Thymus (tissue), 11 donors: Measurements from ENCODE around the gene MRRF. TPM values are rescaled to one million over a fixed set of nuclear protein-coding genes. Genes with fewer than 3 reads are reported as not detected.

ENCODE experiments used
- DNase-seq, 9 donors: peaks; one replicate each; pipeline ENCODE4 v3.0.0-alpha.2; 2013; ENCODE audit warnings: low spot score in 9 of 9, low read depth in 6 of 9, missing footprints in 1 of 9
- H3K27ac ChIP-seq, 2 donors: one replicate each; pipeline ENCODE4 v1.5.1; 2013; ENCODE audit warnings: control low read depth in 1 of 2, low read depth in 1 of 2, low read length in 1 of 2, mild to moderate bottlenecking in 1 of 2, moderate library complexity in 1 of 2
- H3K27me3 ChIP-seq, 2 donors: one replicate each; pipeline ENCODE4 v1.5.1; 2013; ENCODE audit warnings: low read length in 1 of 2; ENCODE audit not compliant: control insufficient read depth in 2 of 2, insufficient read depth in 1 of 2
- H3K36me3 ChIP-seq, 2 donors: one replicate each; pipeline ENCODE4 v1.5.1; 2013; ENCODE audit warnings: low read length in 1 of 2, mild to moderate bottlenecking in 1 of 2, moderate library complexity in 1 of 2; ENCODE audit not compliant: control insufficient read depth in 2 of 2, insufficient read depth in 2 of 2
- H3K4me1 ChIP-seq, 2 donors: one replicate each; pipeline ENCODE4 v1.5.1; 2013; ENCODE audit warnings: low read length in 2 of 2; ENCODE audit not compliant: control insufficient read depth in 2 of 2, insufficient read depth in 2 of 2
- H3K4me3 ChIP-seq, 2 donors: one replicate each; pipeline ENCODE4 v1.5.1; 2013; ENCODE audit warnings: low read length in 2 of 2, control low read depth in 1 of 2, mild to moderate bottlenecking in 1 of 2
- H3K9me3 ChIP-seq, 2 donors: one replicate each; pipeline ENCODE4 v1.5.1; 2013; ENCODE audit warnings: low read length in 1 of 2, mild to moderate bottlenecking in 1 of 2; ENCODE audit not compliant: control insufficient read depth in 2 of 2, insufficient read depth in 1 of 2
- WGBS: extraction: QIAGEN DNeasy Blood & Tissue Kit; methylation state at CpG from one replicate; pipeline ENCODE4 v1.1.7; 2013; 5-methylcytosine and 5-hydroxymethylcytosine counted together
- polyA plus RNA-seq: library from polyadenylated mRNA; stranded (reverse); fragments of 200-250 nt; gene quantifications from one replicate; pipeline ENCODE4 v1.2.3, GENCODE V29; 2013
- total RNA-seq: library from RNA; stranded (reverse); fragments of 120-200 nt; gene quantifications from one replicate; pipeline ENCODE4 v1.2.4, GENCODE V29; 2013
- donor health status: healthy.

MRRF gene
- total and polyA plus RNA-seq, 2 donors = 27.0 to 34.7 TPM

GRCh38 chr9:122277285-122277897, 12.7 kb downstream of the MRRF start:
- WGBS = 98% methylated on average over 10 of the region's 10 CpGs

GRCh38 chr9:122281368-122281767, 16.7 kb downstream of the MRRF start:
- peaks cover 16 to 23% of the 10 kb centered on the region in 2 donors for H3K36me3 ChIP-seq
- no peak overlapping the region for H3K27ac ChIP-seq
- H3K27me3 ChIP-seq = no peaks in the 10 kb centered on the region
- WGBS = 94% methylated on average over 5 of the region's 5 CpGs
- DNase-seq = no peak
- peaks cover 2 to 4% of the 10 kb centered on the region in 2 donors for H3K9me3 ChIP-seq
- no peaks in the 10 kb centered on the region for H3K4me1 ChIP-seq
- no peak overlapping the region for H3K4me3 ChIP-seq

More at GRCh38 chr9:122277285-122277897, 12.7 kb downstream of the MRRF start:
- no peak for DNase-seq
- Histone ChIP-seq H3K4me3 (no peak overlapping the region), H3K4me1 (no peaks in the 10 kb centered on the region), H3K27me3 (no peaks in the 10 kb centered on the region), H3K27ac (no peak overlapping the region), H3K9me3 (peaks cover 2 to 4% of the 10 kb centered on the region in 2 donors), H3K36me3 (peaks cover 5 to 9% of the 10 kb centered on the region in 2 donors)

GRCh38 chr9:122286764-122287163, 22.1 kb downstream of the MRRF start:
- H3K4me3 ChIP-seq = no peak overlapping the region
- no peak for DNase-seq
- H3K4me1 ChIP-seq = no peaks in the 10 kb centered on the region
- WGBS = 98% methylated on average over 1 of the region's 1 CpG
- no peaks in the 10 kb centered on the region for H3K9me3 ChIP-seq
- H3K36me3 ChIP-seq = peaks cover 11 to 35% of the 10 kb centered on the region in 2 donors
- H3K27me3 ChIP-seq = no peaks in the 10 kb centered on the region
- no peak overlapping the region for H3K27ac ChIP-seq

- 98% methylated on average over 1 of the region's 1 CpG for WGBS
- Histone ChIP-seq H3K27me3 (no peaks in the 10 kb centered on the region), H3K4me3 (no peak overlapping the region), H3K4me1 (no peaks in the 10 kb centered on the region), H3K36me3 (peaks cover 15 to 34% of the 10 kb centered on the region in 2 donors), H3K27ac (no peak overlapping the region), H3K9me3 (no peaks in the 10 kb centered on the region)
- DNase-seq = no peak
Measured at GRCh38 chr9:122287214-122287720, 22.6 kb downstream of the MRRF start.

- H3K27ac ChIP-seq = no peak overlapping the region
- no peak overlapping the region for H3K4me3 ChIP-seq
- WGBS = 98% methylated on average over 3 of the region's 3 CpGs
- no peaks in the 10 kb centered on the region for H3K9me3 ChIP-seq
- H3K27me3 ChIP-seq = no peaks in the 10 kb centered on the region
- H3K4me1 ChIP-seq = no peaks in the 10 kb centered on the region
- peaks cover 13 to 31% of the 10 kb centered on the region in 2 donors for H3K36me3 ChIP-seq
- DNase-seq = no peak
Measured at GRCh38 chr9:122291458-122291857, 26.8 kb downstream of the MRRF start.

- peaks cover 13 to 23% of the 10 kb centered on the region in 2 donors for H3K36me3 ChIP-seq
- 87% methylated on average over 4 of the region's 4 CpGs for WGBS
- no peak for DNase-seq
Measured at GRCh38 chr9:122294531-122294930, 29.8 kb downstream of the MRRF start.

GRCh38 chr9:122297512-122297911, 32.8 kb downstream of the MRRF start:
- 97% methylated on average over 3 of the region's 3 CpGs for WGBS
- Histone ChIP-seq H3K4me3 (no peak overlapping the region), H3K27me3 (no peaks in the 10 kb centered on the region), H3K27ac (no peak overlapping the region), H3K9me3 (no peaks in the 10 kb centered on the region), H3K4me1 (no peaks in the 10 kb centered on the region), H3K36me3 (peaks cover 6 to 19% of the 10 kb centered on the region in 2 donors)
- no peak for DNase-seq

More at GRCh38 chr9:122294531-122294930, 29.8 kb downstream of the MRRF start:
- no peaks in the 10 kb centered on the region for H3K27me3 ChIP-seq
- H3K27ac ChIP-seq = no peak overlapping the region
- no peaks in the 10 kb centered on the region for H3K9me3 ChIP-seq
- H3K4me1 ChIP-seq = no peaks in the 10 kb centered on the region
- H3K4me3 ChIP-seq = no peak overlapping the region

- peaks cover 3 to 26% of the 10 kb centered on the region in 2 donors for H3K36me3 ChIP-seq
Measured at GRCh38 chr9:122302237-122303093, 37.8 kb downstream of the MRRF start.

GRCh38 chr9:122307061-122307460, 42.4 kb downstream of the MRRF start:
- no peak overlapping the region for H3K4me3 ChIP-seq
- peaks cover 6 to 30% of the 10 kb centered on the region in 2 donors for H3K36me3 ChIP-seq
- H3K27me3 ChIP-seq = no peaks in the 10 kb centered on the region
- DNase-seq = no peak
- no peaks in the 10 kb centered on the region for H3K4me1 ChIP-seq
- 92% methylated on average over 5 of the region's 5 CpGs for WGBS
- H3K27ac ChIP-seq = no peak overlapping the region
- no peaks in the 10 kb centered on the region for H3K9me3 ChIP-seq

More at GRCh38 chr9:122302237-122303093, 37.8 kb downstream of the MRRF start:
- Histone ChIP-seq H3K27ac (no peak overlapping the region), H3K9me3 (no peaks in the 10 kb centered on the region), H3K27me3 (no peaks in the 10 kb centered on the region), H3K4me3 (no peak overlapping the region), H3K4me1 (no peaks in the 10 kb centered on the region)
- 97% methylated on average over 5 of the region's 5 CpGs for WGBS
- no peak for DNase-seq
